HUDEP-2 (cell line): ENCODE measurements around the gene MICU2.

Experiments
- DNase-seq, 76 experiments: peaks; one replicate each; lab custom pipeline; 2025; ENCODE audit not compliant: unreplicated experiment in 76 of 76; lab: John Stamatoyannopoulos, UW

The MICU2 gene

DNA sequence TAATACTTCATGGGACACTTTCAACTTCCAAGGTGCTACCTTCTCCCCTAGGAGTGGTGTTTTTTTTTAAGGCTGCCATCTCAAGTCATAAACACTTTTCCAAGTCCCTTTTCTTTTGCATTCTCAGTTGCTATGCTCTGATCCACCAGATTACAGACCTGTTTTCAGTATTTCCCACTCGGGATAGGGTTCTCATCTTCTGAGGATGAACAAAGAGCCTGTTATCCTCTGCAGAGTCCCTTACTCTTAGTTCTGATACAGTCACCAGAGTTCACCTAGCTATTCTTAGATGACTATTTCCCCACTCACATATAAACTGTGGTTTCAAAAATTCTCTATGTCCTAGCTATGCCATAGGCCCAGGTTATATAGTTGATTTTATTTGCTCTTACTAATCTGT, 160.8 kb downstream of the MICU2 start:
- no peak for DNase-seq
